Measurements from ENCODE around the gene SHB. TPM values are rescaled to one million over a fixed set of nuclear protein-coding genes. Genes with fewer than 3 reads are reported as not detected.

The SHB gene
- total and polyA plus RNA-seq, 2 of the 8 experiments (the other 6 are each of a cell fraction or from before 2014, with no cell fraction given), result 4.1 to 12.6 TPM

GRCh38 chr9:38117651-38118050 is 48.6 kb upstream of the SHB start:
- no peak for FAIRE-seq
- CTCF ChIA-PET (ENCODE audit: partially characterized antibody), result interaction anchor here (1.1 to 2.6 kb wide), 4 partner anchors 19 to 44 kb away, joined by 3 to 9 read pairs (median 6); no protein-coding TSS in a partner anchor

More at GRCh38 chr9:38117651-38118050, 48.6 kb upstream of the SHB start:
- Histone ChIP-seq H4K91ac (replicated peaks; ENCODE audit: insufficient read length, low read length) (no peak overlapping the region), H3K14ac (ENCODE audit: insufficient read length) (no peak overlapping the region), H2BK5ac (ENCODE audit: low read depth, low read length) (no peak overlapping the region), H2AK5ac (ENCODE audit: low read depth, low read length) (no peak overlapping the region), H3K4ac (replicated peaks; ENCODE audit: insufficient read length, low read depth, low read length) (no peak overlapping the region), H4K5ac (ENCODE audit: insufficient read length, low read depth, low read length) (no peak overlapping the region), H3K18ac (ENCODE audit: extremely low read depth, low read length) (no peak overlapping the region), H3K79me1 (ENCODE audit: low read depth, low read length) (no peaks in the 10 kb centered on the region), H3K4me1 (replicated peaks in 1 of 4; ENCODE audit: control insufficient read depth in 3 of 4, insufficient read depth in 4 of 4, low read length in 3 of 4) (no peaks in the 10 kb centered on the region), H3K79me2 (ENCODE audit: control insufficient read depth in 1 of 2, insufficient read depth in 2 of 2, low read length in 2 of 2) (no peaks in the 10 kb centered on the region), H4K8ac (ENCODE audit: extremely low read depth, insufficient read depth, low read length) (no peak overlapping the region), H3K36me3 (ENCODE audit: control insufficient read depth in 2 of 4, insufficient read depth in 4 of 4, low read length in 3 of 4) (no peaks in the 10 kb centered on the region), H3K9me3 (ENCODE audit: insufficient read depth in 2 of 2, low read depth in 1 of 2, low read length in 1 of 2) (no peaks in the 10 kb centered on the region), H3K4me3 (ENCODE audit: extremely low read depth in 1 of 4, insufficient read depth in 2 of 4, low read depth in 3 of 4, low read length in 4 of 4) (no peak overlapping the region), H4K20me1 (replicated peaks in 1 of 2; ENCODE audit: control insufficient read depth in 1 of 2, insufficient read depth in 2 of 2, low read length in 2 of 2) (no peaks in the 10 kb centered on the region), H3K27ac (ENCODE audit: low read depth, low read length) (no peak overlapping the region), H3K56ac (replicated peaks; ENCODE audit: insufficient read length, low read depth, low read length) (no peak overlapping the region), H3K4me2 (ENCODE audit: insufficient read depth in 1 of 2, low read depth in 2 of 2, low read length in 2 of 2) (no peak overlapping the region), H2AFZ (ENCODE audit: low read length) (no peak overlapping the region), H3K27me3 (replicated peaks in 1 of 4; ENCODE audit: control insufficient read depth in 3 of 4, extremely low read depth in 1 of 4, insufficient read depth in 3 of 4, low read length in 3 of 4) (no peaks in the 10 kb centered on the region; a peak in 1 of 7 replicates), H3K23me2 (ENCODE audit: low read depth, low read length) (no peaks in the 10 kb centered on the region; the same call in 1 of the 2 replicates), H2BK120ac (replicated peaks; ENCODE audit: low read depth, low read length) (no peak overlapping the region), H2BK15ac (ENCODE audit: low read length) (no peak overlapping the region), H2BK12ac (ENCODE audit: low read depth, low read length) (no peak overlapping the region), H3K23ac (ENCODE audit: insufficient read length) (no peak overlapping the region), H2BK20ac (ENCODE audit: low read length) (no peak overlapping the region), H3K9ac (replicated peaks in 1 of 4; ENCODE audit: extremely low read depth in 1 of 4, low read depth in 3 of 4, low read length in 3 of 4) (no peak overlapping the region)
- POLR2A ChIA-PET (ENCODE audit: partially characterized antibody), result no interaction called here
- TF ChIP-seq RBBP5 (IDR thresholded peaks at IDR 0.05; ENCODE audit: borderline replicate concordance, low read depth, low read length) (no peak), MAX (IDR thresholded peaks at IDR 0.05) (no peak), HDAC2 (IDR thresholded peaks at IDR 0.05; ENCODE audit: borderline replicate concordance in 1 of 2, low read depth in 2 of 2, low read length in 2 of 2) (no peak), ZNF274 (IDR thresholded peaks at IDR 0.05; ENCODE audit: borderline replicate concordance, extremely low read depth, low read length) (no peak), RNF2 (IDR thresholded peaks at IDR 0.05; ENCODE audit: borderline replicate concordance, low read depth, low read length, missing control alignments, poor library complexity, severe bottlenecking) (no peak), JUND (IDR thresholded peaks at IDR 0.05; ENCODE audit: low read length) (no peak), KDM5A (IDR thresholded peaks at IDR 0.05; ENCODE audit: low read length) (no peak), KDM1A (IDR thresholded peaks at IDR 0.05; ENCODE audit: borderline replicate concordance, low read length) (no peak), NRF1 (IDR thresholded peaks at IDR 0.05; ENCODE audit: low read depth, low read length) (no peak), RAD21 (IDR thresholded peaks at IDR 0.05 in 1 of 2, conservative IDR thresholded peaks at IDR 0.05 in 1 of 2; ENCODE audit: low read depth in 2 of 2, low read length in 2 of 2) (no peak)
- WGBS, 2 experiments (ENCODE audit: extremely low coverage in 1 of 2, insufficient coverage in 1 of 2, insufficient read length in 1 of 2, insufficient replicate concordance in 2 of 2, low coverage in 1 of 2, low lambda C conversion rate in 2 of 2, missing lambda C conversion rate in 1 of 2), result 86% methylated on average over 4 of the region's 5 CpGs; no CpG with 5 or more reads in 1 of the 2 experiments
- no peak for DNase-seq (ENCODE audit: low read depth in 1 of 2, low spot score in 2 of 2)
